HEK293T (cell line): Measurements from ENCODE around the gene CBR4.

ENCODE experiments used
- ARNT ChIP-seq: fragments of 450-650 bp; IDR thresholded peaks from 2 replicates; pipeline ENCODE4 v1.6.1; 2017; ENCODE audit warnings: mild to moderate bottlenecking
- BHLHE40 ChIP-seq: fragments of 450-650 bp; IDR thresholded peaks from 2 replicates; pipeline ENCODE4 v1.6.1; 2016; ENCODE audit warnings: mild to moderate bottlenecking, moderate library complexity, borderline replicate concordance
- ELF4 ChIP-seq: fragments of 450-650 bp; IDR thresholded peaks from 2 replicates; pipeline ENCODE4 v1.6.1; 2017; ENCODE audit warnings: antibody characterized with exemption
- FOXA1 ChIP-seq: fragments of 450-650 bp; IDR thresholded peaks from 2 replicates; pipeline ENCODE4 v1.6.1; 2016; ENCODE audit warnings: mild to moderate bottlenecking
- FOXK2 ChIP-seq: fragments of 450-650 bp; IDR thresholded peaks from 2 replicates; pipeline ENCODE4 v1.6.1; 2016; ENCODE audit warnings: mild to moderate bottlenecking
- FOXM1 ChIP-seq: fragments of 450-650 bp; IDR thresholded peaks from 2 replicates; pipeline ENCODE4 v1.6.1; 2017; ENCODE audit warnings: mild to moderate bottlenecking, borderline replicate concordance
- L3MBTL2 ChIP-seq: fragments of 450-650 bp; conservative IDR thresholded peaks from 2 replicates; pipeline ENCODE4 v1.6.1; 2016; ENCODE audit warnings: mild to moderate bottlenecking
- LEF1 ChIP-seq: fragments of 450-650 bp; IDR thresholded peaks from 2 replicates; pipeline ENCODE4 v1.6.1; 2017; ENCODE audit warnings: mild to moderate bottlenecking, borderline replicate concordance
- NFRKB ChIP-seq: fragments of 450-650 bp; IDR thresholded peaks from 2 replicates; pipeline ENCODE4 v1.6.1; 2016; ENCODE audit warnings: mild to moderate bottlenecking, moderate library complexity
- PKNOX1 ChIP-seq: fragments of 450-650 bp; IDR thresholded peaks from 2 replicates; pipeline ENCODE4 v1.6.1; 2016
- SP1 ChIP-seq: fragments of 450-650 bp; IDR thresholded peaks from 2 replicates; pipeline ENCODE4 v1.6.1; 2017
- SUZ12 ChIP-seq: fragments of 450-650 bp; IDR thresholded peaks from 2 replicates; pipeline ENCODE4 v1.6.1; 2016; ENCODE audit warnings: mild to moderate bottlenecking

- TF ChIP-seq FOXK2 = no peak
- TF ChIP-seq SP1 = no peak
- no peak for TF ChIP-seq FOXA1
- TF ChIP-seq ARNT = no peak
- TF ChIP-seq ELF4 = no peak
- no peak for TF ChIP-seq PKNOX1
- no peak for TF ChIP-seq LEF1
- no peak for TF ChIP-seq FOXM1
- TF ChIP-seq SUZ12 = no peak
- no peak for TF ChIP-seq BHLHE40
- TF ChIP-seq L3MBTL2 = no peak
- no peak for TF ChIP-seq NFRKB
Observed at GRCh38 chr4:168999809-169000208, 10.2 kb downstream of the CBR4 start.
